Measurements from ENCODE around the gene E2F4.

The E2F4 gene

DNA sequence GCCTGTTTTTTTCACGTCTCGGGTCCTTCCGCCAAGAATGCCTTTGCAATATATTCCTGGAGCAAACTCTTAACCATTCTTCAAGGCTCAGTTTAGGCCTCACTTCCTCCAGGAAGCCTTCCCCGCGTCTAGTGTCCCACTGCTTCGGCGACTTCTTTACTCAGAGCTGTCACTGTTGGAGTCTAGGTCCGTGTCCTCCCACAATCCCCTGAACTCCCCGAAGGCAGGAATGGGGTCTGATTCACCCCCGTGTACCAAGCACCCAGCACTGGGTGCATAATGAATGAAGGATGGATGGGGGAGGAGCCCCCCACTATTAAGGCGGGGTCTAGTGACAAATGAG lies 8.7 kb upstream of the E2F4 start:
- no peak overlapping the region for H3K27ac ChIP-seq (replicated peaks; ENCODE audit: low read length)

GRCh38 chr16:67183627-67184452 lies 8.1 kb upstream of the E2F4 start, which contains the start of gene MATCAP1:
TSS of gene MATCAP1 (minus strand) at chr16:67183963. CDS start at chr16:67180610, 3,353 bp downstream.
- Histone ChIP-seq H2BK12ac (ENCODE audit: low read length) (peak within 1 kb of the TSS; percentile 73), H3K23ac (ENCODE audit: low read depth, low read length, poor library complexity) (peak within 1 kb of the TSS; percentile 99), H3K4me1 (ENCODE audit: control insufficient read depth in 2 of 2, insufficient read depth in 1 of 2, low read depth in 1 of 2, low read length in 2 of 2) (peaks cover 8 to 17% of the 10 kb centered on the region in 2 donors), H3K18ac (ENCODE audit: low read length) (peak within 1 kb of the TSS; percentile 99), H3K27me3 (ENCODE audit: control insufficient read depth in 3 of 3, insufficient read depth in 3 of 3, low read depth in 1 of 3, low read length in 3 of 3) (peaks cover 5 to 40% (median 8%) of the 10 kb centered on the region in 3 experiments), H4K91ac (ENCODE audit: low read depth, low read length, poor library complexity) (peak within 1 kb of the TSS; percentile 30), H3K36me3 (replicated peaks in 1 of 2; ENCODE audit: control insufficient read depth in 2 of 2, insufficient read depth in 2 of 2, low read length in 2 of 2) (peaks cover 0 to 13% of the 10 kb centered on the region in 2 donors), H2AFZ (ENCODE audit: low read length) (peak within 1 kb of the TSS; percentile 96), H3K4me2 (ENCODE audit: insufficient read depth, low read length, poor library complexity, severe bottlenecking) (peak within 1 kb of the TSS; percentile 91), H3K9ac (ENCODE audit: low read depth, low read length, poor library complexity) (peak within 1 kb of the TSS; percentile 95), H3K9me3 (replicated peaks in 1 of 2; ENCODE audit: control insufficient read depth in 2 of 2, insufficient read depth in 1 of 2, low read depth in 1 of 2, low read length in 2 of 2) (no peaks in the 10 kb centered on the region), H4K8ac (ENCODE audit: low read depth, low read length) (peak within 1 kb of the TSS; percentile 96), H2BK5ac (ENCODE audit: low read length) (peak within 1 kb of the TSS; percentile 94), H3K14ac (ENCODE audit: low read length) (peak within 1 kb of the TSS; percentile 97), H2BK120ac (ENCODE audit: low read depth, low read length) (no peak within 1 kb of the TSS), H3K4me3 (ENCODE audit: low read length in 2 of 2) (peak within 1 kb of the TSS; percentile 54 to 90), H3K27ac (replicated peaks; ENCODE audit: low read length) (peak within 1 kb of the TSS; percentile 92), H2AK5ac (ENCODE audit: low read depth, low read length) (peak within 1 kb of the TSS; percentile 37), H3K4ac (ENCODE audit: low read length) (no peak within 1 kb of the TSS), H2BK15ac (ENCODE audit: low read length) (peak within 1 kb of the TSS; percentile 94), H3K79me1 (ENCODE audit: low read depth, low read length) (peaks cover 7% of the 10 kb centered on the region)
- WGBS, 2 donors (ENCODE audit: extremely low coverage in 2 of 2, insufficient read length in 2 of 2, insufficient replicate concordance in 1 of 2) = no CpG with 5 or more reads among the region's 77 CpGs
- DNase-seq (ENCODE audit: low spot score) = peak; percentile 96

More for the DNA sequence above, 8.7 kb upstream of the E2F4 start:
- peak overlapping the region; percentile 54 to 90 for H3K4me3 ChIP-seq (ENCODE audit: low read length in 2 of 2)
- no CpG with 5 or more reads among the region's 11 CpGs for WGBS, 2 donors (ENCODE audit: extremely low coverage in 2 of 2, insufficient read length in 2 of 2, insufficient replicate concordance in 1 of 2)
- H3K9ac ChIP-seq (ENCODE audit: low read depth, low read length, poor library complexity) = peak overlapping the region; percentile 55
- peak overlapping the region; percentile 96 for H2AFZ ChIP-seq (ENCODE audit: low read length)
- H2AK5ac ChIP-seq (ENCODE audit: low read depth, low read length) = no peak overlapping the region
- no peak overlapping the region for H2BK120ac ChIP-seq (ENCODE audit: low read depth, low read length)
- H3K4ac ChIP-seq (ENCODE audit: low read length) = no peak overlapping the region
- H3K4me1 ChIP-seq (ENCODE audit: control insufficient read depth in 2 of 2, insufficient read depth in 1 of 2, low read depth in 1 of 2, low read length in 2 of 2) = peaks cover 8 to 19% of the 10 kb centered on the region in 2 donors
- no peak overlapping the region for H2BK15ac ChIP-seq (ENCODE audit: low read length)
- H2BK12ac ChIP-seq (ENCODE audit: low read length) = no peak overlapping the region
- H4K91ac ChIP-seq (ENCODE audit: low read depth, low read length, poor library complexity) = no peak overlapping the region
- H3K79me1 ChIP-seq (ENCODE audit: low read depth, low read length) = peaks cover 7% of the 10 kb centered on the region
- no peaks in the 10 kb centered on the region for H3K9me3 ChIP-seq (replicated peaks in 1 of 2; ENCODE audit: control insufficient read depth in 2 of 2, insufficient read depth in 1 of 2, low read depth in 1 of 2, low read length in 2 of 2)
- no peak overlapping the region for H4K8ac ChIP-seq (ENCODE audit: low read depth, low read length)
- H3K14ac ChIP-seq (ENCODE audit: low read length) = no peak overlapping the region
- H2BK5ac ChIP-seq (ENCODE audit: low read length) = peak overlapping the region; percentile 94
- peak overlapping the region; percentile 82 for H3K4me2 ChIP-seq (ENCODE audit: insufficient read depth, low read length, poor library complexity, severe bottlenecking)
- H3K27me3 ChIP-seq (ENCODE audit: control insufficient read depth in 3 of 3, insufficient read depth in 3 of 3, low read depth in 1 of 3, low read length in 3 of 3) = peaks cover 5 to 46% (median 8%) of the 10 kb centered on the region in 3 experiments
- H3K23ac ChIP-seq (ENCODE audit: low read depth, low read length, poor library complexity) = no peak overlapping the region
- no peak for DNase-seq (ENCODE audit: low spot score)
- H3K18ac ChIP-seq (ENCODE audit: low read length) = peak overlapping the region; percentile 84
- peaks cover 0 to 13% of the 10 kb centered on the region in 2 donors for H3K36me3 ChIP-seq (replicated peaks in 1 of 2; ENCODE audit: control insufficient read depth in 2 of 2, insufficient read depth in 2 of 2, low read length in 2 of 2)

- peak overlapping the region; percentile 38 for H3K14ac ChIP-seq (ENCODE audit: low read length)
- H3K27me3 ChIP-seq (ENCODE audit: control insufficient read depth in 3 of 3, insufficient read depth in 3 of 3, low read depth in 1 of 3, low read length in 3 of 3) = peaks cover 5 to 33% (median 8%) of the 10 kb centered on the region in 3 experiments
- H2BK15ac ChIP-seq (ENCODE audit: low read length) = peak overlapping the region; percentile 58
- peak overlapping the region; percentile 89 for H3K18ac ChIP-seq (ENCODE audit: low read length)
- H3K23ac ChIP-seq (ENCODE audit: low read depth, low read length, poor library complexity) = peak overlapping the region; percentile 98
- H2BK5ac ChIP-seq (ENCODE audit: low read length) = peak overlapping the region; percentile 53
- H2BK12ac ChIP-seq (ENCODE audit: low read length) = no peak overlapping the region
- WGBS, 2 donors (ENCODE audit: extremely low coverage in 2 of 2, insufficient read length in 2 of 2, insufficient replicate concordance in 1 of 2) = no CpG with 5 or more reads among the region's 59 CpGs
- no peaks in the 10 kb centered on the region for H3K9me3 ChIP-seq (replicated peaks in 1 of 2; ENCODE audit: control insufficient read depth in 2 of 2, insufficient read depth in 1 of 2, low read depth in 1 of 2, low read length in 2 of 2)
- peaks cover 7% of the 10 kb centered on the region for H3K79me1 ChIP-seq (ENCODE audit: low read depth, low read length)
- no peak overlapping the region for H4K8ac ChIP-seq (ENCODE audit: low read depth, low read length)
- peaks cover 9 to 17% of the 10 kb centered on the region in 2 donors for H3K4me1 ChIP-seq (ENCODE audit: control insufficient read depth in 2 of 2, insufficient read depth in 1 of 2, low read depth in 1 of 2, low read length in 2 of 2)
- H2AK5ac ChIP-seq (ENCODE audit: low read depth, low read length) = peak overlapping the region; percentile 37
- peak overlapping the region; percentile 96 for H2AFZ ChIP-seq (ENCODE audit: low read length)
- H3K4me2 ChIP-seq (ENCODE audit: insufficient read depth, low read length, poor library complexity, severe bottlenecking) = peak overlapping the region; percentile 91
- H3K27ac ChIP-seq (replicated peaks; ENCODE audit: low read length) = no peak overlapping the region
- H4K91ac ChIP-seq (ENCODE audit: low read depth, low read length, poor library complexity) = peak overlapping the region; percentile 30
- DNase-seq (ENCODE audit: low spot score) = no peak
- H3K36me3 ChIP-seq (replicated peaks in 1 of 2; ENCODE audit: control insufficient read depth in 2 of 2, insufficient read depth in 2 of 2, low read length in 2 of 2) = peaks cover 0 to 11% of the 10 kb centered on the region in 2 donors
- no peak overlapping the region for H2BK120ac ChIP-seq (ENCODE audit: low read depth, low read length)
- peak overlapping the region; percentile 70 for H3K9ac ChIP-seq (ENCODE audit: low read depth, low read length, poor library complexity)
- H3K4ac ChIP-seq (ENCODE audit: low read length) = no peak overlapping the region
- H3K4me3 ChIP-seq (ENCODE audit: low read length in 2 of 2) = peak overlapping the region; percentile 54 to 90
These were observed 7.4 kb upstream of the E2F4 start for GRCh38 chr16:67184453-67184994.

All from neuronal stem cell (in vitro differentiated cells).